22Rv1 (cell line): ENCODE measurements around the gene FERMT1.

Source experiments
- CTCF ChIP-seq: fragments of 450-650 bp; IDR thresholded peaks from 2 replicates; pipeline ENCODE4 v1.5.1; 2017; ENCODE audit warnings: mild to moderate bottlenecking
- ZFX ChIP-seq: fragments of 450-650 bp; IDR thresholded peaks from 2 replicates; pipeline ENCODE4 v1.6.1; 2017; ENCODE audit warnings: antibody characterized with exemption, borderline replicate concordance

GRCh38 chr20:6037082-6037481 lies 85.7 kb downstream of the FERMT1 start:
- TF ChIP-seq CTCF (no peak), ZFX (no peak)
